Measurements from ENCODE around the gene LXN. TPM values are rescaled to one million over a fixed set of nuclear protein-coding genes. Genes with fewer than 3 reads are reported as not detected.

LXN gene
- total RNA-seq, 2 experiments from 2014 or later = 4.8 to 9.0 TPM

GRCh38 chr3:158652463-158652862 is 20.0 kb downstream of the LXN start:
- TF ChIP-seq EZH2phosphoT487 (IDR thresholded peaks at IDR 0.05; ENCODE audit: borderline replicate concordance, low read depth, low read length) (no peak), CTCF (conservative IDR thresholded peaks at IDR 0.05; ENCODE audit: low read length) (no peak)
- ChIA-PET CTCF (ENCODE audit: unreplicated experiment) (no interaction called here), POLR2A (interaction anchor here (0.6 to 1.1 kb wide), 3 partner anchors 20 to 571 kb away, joined by 3 to 4 read pairs (median 3); partner anchors contain the start of gene LXN)
- H3K36me3 ChIP-seq (ENCODE audit: insufficient read depth, low read length) = peaks cover 90% of the 10 kb centered on the region
- BruUV-seq (replicated peaks) = no TSS peak
- no peak overlapping the region for H3K4me3 ChIP-seq (ENCODE audit: low read depth, low read length, poor library complexity, severe bottlenecking)
- no peaks in the 10 kb centered on the region for H3K4me1 ChIP-seq (ENCODE audit: insufficient read depth, low read length, poor library complexity, severe bottlenecking)
- H3K27ac ChIP-seq (ENCODE audit: low read depth, low read length, poor library complexity, severe bottlenecking) = no peak overlapping the region
- no peaks in the 10 kb centered on the region for H4K20me1 ChIP-seq (ENCODE audit: insufficient read depth, low read length)
- no peak for DNase-seq (ENCODE audit: low spot score)
- intact Hi-C loops (cut with micrococcal nuclease; ENCODE audit: unreplicated experiment) = no loop called here
- no peak overlapping the region for H3K4me2 ChIP-seq (ENCODE audit: low read length)
- H3K79me2 ChIP-seq (ENCODE audit: insufficient read depth, low read depth, low read length) = peaks cover 7% of the 10 kb centered on the region; the same call in 1 of the 2 replicates
- no peaks in the 10 kb centered on the region for H3K9me2 ChIP-seq (ENCODE audit: insufficient read depth, low read length)
- no peak overlapping the region for H2AFZ ChIP-seq (ENCODE audit: low read length)
- H3K9me3 ChIP-seq (ENCODE audit: low read length) = no peaks in the 10 kb centered on the region

- no peak overlapping the region for H3K27ac ChIP-seq (ENCODE audit: low read depth, low read length, poor library complexity, severe bottlenecking)
- H3K9me3 ChIP-seq (ENCODE audit: low read length) = no peaks in the 10 kb centered on the region
- DNase-seq (ENCODE audit: low spot score) = no peak
- BruUV-seq (replicated peaks) = no TSS peak
- no peaks in the 10 kb centered on the region for H3K9me2 ChIP-seq (ENCODE audit: insufficient read depth, low read length)
- peaks cover 93% of the 10 kb centered on the region for H3K36me3 ChIP-seq (ENCODE audit: insufficient read depth, low read length)
- no peak overlapping the region for H3K4me2 ChIP-seq (ENCODE audit: low read length)
- no peak overlapping the region for H3K4me3 ChIP-seq (ENCODE audit: low read depth, low read length, poor library complexity, severe bottlenecking)
- intact Hi-C loops (cut with micrococcal nuclease; ENCODE audit: unreplicated experiment) = no loop called here
- TF ChIP-seq EZH2phosphoT487 (IDR thresholded peaks at IDR 0.05; ENCODE audit: borderline replicate concordance, low read depth, low read length) = no peak
- TF ChIP-seq CTCF (conservative IDR thresholded peaks at IDR 0.05; ENCODE audit: low read length) = no peak
- peaks cover 19% of the 10 kb centered on the region for H3K79me2 ChIP-seq (ENCODE audit: insufficient read depth, low read depth, low read length)
- H2AFZ ChIP-seq (ENCODE audit: low read length) = no peak overlapping the region
- H4K20me1 ChIP-seq (ENCODE audit: insufficient read depth, low read length) = no peaks in the 10 kb centered on the region
- POLR2A ChIA-PET = interaction anchor here (1.1 kb wide), 1 partner anchor 21 kb away, joined by 4 read pairs; the partner anchor contains the start of gene LXN
- CTCF ChIA-PET (ENCODE audit: unreplicated experiment) = no interaction called here
- peaks cover 3% of the 10 kb centered on the region for H3K4me1 ChIP-seq (ENCODE audit: insufficient read depth, low read length, poor library complexity, severe bottlenecking)
Measured at GRCh38 chr3:158651192-158651591, 21.3 kb downstream of the LXN start.

- Histone ChIP-seq H3K4me2 (ENCODE audit: low read length) (no peak overlapping the region), H3K4me1 (ENCODE audit: insufficient read depth, low read length, poor library complexity, severe bottlenecking) (peaks cover 13% of the 10 kb centered on the region), H3K9me2 (ENCODE audit: insufficient read depth, low read length) (no peaks in the 10 kb centered on the region), H4K20me1 (ENCODE audit: insufficient read depth, low read length) (no peaks in the 10 kb centered on the region), H3K27ac (ENCODE audit: low read depth, low read length, poor library complexity, severe bottlenecking) (no peak overlapping the region), H3K9me3 (ENCODE audit: low read length) (no peaks in the 10 kb centered on the region), H3K36me3 (ENCODE audit: insufficient read depth, low read length) (peaks cover 86% of the 10 kb centered on the region), H3K4me3 (ENCODE audit: low read depth, low read length, poor library complexity, severe bottlenecking) (no peak overlapping the region), H3K79me2 (ENCODE audit: insufficient read depth, low read depth, low read length) (peaks cover 33% of the 10 kb centered on the region), H2AFZ (ENCODE audit: low read length) (no peak overlapping the region)
- CTCF ChIA-PET (ENCODE audit: unreplicated experiment) = no interaction called here
- BruUV-seq (replicated peaks) = no TSS peak
- intact Hi-C loops (cut with micrococcal nuclease; ENCODE audit: unreplicated experiment) = no loop called here
- DNase-seq (ENCODE audit: low spot score) = no peak
- POLR2A ChIA-PET = interaction anchor here (1.1 kb wide), 1 partner anchor 8 kb away, joined by 4 read pairs; no protein-coding TSS in a partner anchor
- no peak for TF ChIP-seq CTCF (conservative IDR thresholded peaks at IDR 0.05; ENCODE audit: low read length)
- TF ChIP-seq EZH2phosphoT487 (IDR thresholded peaks at IDR 0.05; ENCODE audit: borderline replicate concordance, low read depth, low read length) = no peak
Measured at GRCh38 chr3:158649791-158650190, 22.7 kb downstream of the LXN start.

Measured in OCI-LY7 (cell line).